ENCODE measurements around the gene PTPRR. TPM values are rescaled to one million over a fixed set of nuclear protein-coding genes. Genes with fewer than 3 reads are reported as not detected.

PTPRR gene
- total and polyA plus RNA-seq, 10 of the 15 experiments (the other 5 are each of a cell fraction or from before 2014, with no cell fraction given): 0.14 to 3.1 (median 0.42) TPM

DNA sequence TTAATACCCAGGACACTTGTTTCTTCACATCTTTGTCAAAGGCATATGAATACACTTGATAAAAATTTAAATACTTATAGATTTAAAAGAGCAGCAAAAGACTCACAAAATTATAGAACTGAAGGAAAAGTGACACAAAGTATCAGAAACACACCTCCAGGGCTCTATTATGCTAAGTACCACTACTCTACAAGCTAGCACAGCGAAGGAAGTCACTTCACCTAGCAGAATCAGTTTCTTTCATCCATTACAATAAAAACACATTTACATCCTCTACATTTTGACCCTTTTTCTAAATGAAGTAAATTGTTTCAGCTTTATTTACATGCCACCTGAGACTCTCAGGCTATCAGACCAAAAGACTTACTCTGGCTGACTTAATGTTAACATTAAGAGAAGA lies 256.7 kb downstream of the PTPRR start (continued):
- TF ChIP-seq, protein P1, sequence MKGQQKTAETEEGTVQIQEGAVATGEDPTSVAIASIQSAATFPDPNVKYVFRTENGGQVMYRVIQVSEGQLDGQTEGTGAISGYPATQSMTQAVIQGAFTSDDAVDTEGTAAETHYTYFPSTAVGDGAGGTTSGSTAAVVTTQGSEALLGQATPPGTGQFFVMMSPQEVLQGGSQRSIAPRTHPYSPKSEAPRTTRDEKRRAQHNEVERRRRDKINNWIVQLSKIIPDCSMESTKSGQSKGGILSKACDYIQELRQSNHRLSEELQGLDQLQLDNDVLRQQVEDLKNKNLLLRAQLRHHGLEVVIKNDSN (IDR thresholded peaks at IDR 0.05; ENCODE audit: borderline replicate concordance, extremely low read length, insufficient read depth, low read depth, low read length): no peak
- TF ChIP-seq NBN (IDR thresholded peaks at IDR 0.05): no peak
- TF ChIP-seq, protein P2, sequence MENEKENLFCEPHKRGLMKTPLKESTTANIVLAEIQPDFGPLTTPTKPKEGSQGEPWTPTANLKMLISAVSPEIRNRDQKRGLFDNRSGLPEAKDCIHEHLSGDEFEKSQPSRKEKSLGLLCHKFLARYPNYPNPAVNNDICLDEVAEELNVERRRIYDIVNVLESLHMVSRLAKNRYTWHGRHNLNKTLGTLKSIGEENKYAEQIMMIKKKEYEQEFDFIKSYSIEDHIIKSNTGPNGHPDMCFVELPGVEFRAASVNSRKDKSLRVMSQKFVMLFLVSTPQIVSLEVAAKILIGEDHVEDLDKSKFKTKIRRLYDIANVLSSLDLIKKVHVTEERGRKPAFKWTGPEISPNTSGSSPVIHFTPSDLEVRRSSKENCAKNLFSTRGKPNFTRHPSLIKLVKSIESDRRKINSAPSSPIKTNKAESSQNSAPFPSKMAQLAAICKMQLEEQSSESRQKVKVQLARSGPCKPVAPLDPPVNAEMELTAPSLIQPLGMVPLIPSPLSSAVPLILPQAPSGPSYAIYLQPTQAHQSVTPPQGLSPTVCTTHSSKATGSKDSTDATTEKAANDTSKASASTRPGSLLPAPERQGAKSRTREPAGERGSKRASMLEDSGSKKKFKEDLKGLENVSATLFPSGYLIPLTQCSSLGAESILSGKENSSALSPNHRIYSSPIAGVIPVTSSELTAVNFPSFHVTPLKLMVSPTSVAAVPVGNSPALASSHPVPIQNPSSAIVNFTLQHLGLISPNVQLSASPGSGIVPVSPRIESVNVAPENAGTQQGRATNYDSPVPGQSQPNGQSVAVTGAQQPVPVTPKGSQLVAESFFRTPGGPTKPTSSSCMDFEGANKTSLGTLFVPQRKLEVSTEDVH (IDR thresholded peaks at IDR 0.05; ENCODE audit: low read depth, partially characterized antibody): no peak
- TF ChIP-seq SMC3 (IDR thresholded peaks at IDR 0.05; ENCODE audit: borderline replicate concordance, low read length): no peak
- no peak for TF ChIP-seq ZNF384 (IDR thresholded peaks at IDR 0.05; ENCODE audit: borderline replicate concordance, low read depth, low read length)
- TF ChIP-seq, protein P3, sequence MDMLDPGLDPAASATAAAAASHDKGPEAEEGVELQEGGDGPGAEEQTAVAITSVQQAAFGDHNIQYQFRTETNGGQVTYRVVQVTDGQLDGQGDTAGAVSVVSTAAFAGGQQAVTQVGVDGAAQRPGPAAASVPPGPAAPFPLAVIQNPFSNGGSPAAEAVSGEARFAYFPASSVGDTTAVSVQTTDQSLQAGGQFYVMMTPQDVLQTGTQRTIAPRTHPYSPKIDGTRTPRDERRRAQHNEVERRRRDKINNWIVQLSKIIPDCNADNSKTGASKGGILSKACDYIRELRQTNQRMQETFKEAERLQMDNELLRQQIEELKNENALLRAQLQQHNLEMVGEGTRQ (IDR thresholded peaks at IDR 0.05; ENCODE audit: borderline replicate concordance, low read depth, low read length): no peak

DNA sequence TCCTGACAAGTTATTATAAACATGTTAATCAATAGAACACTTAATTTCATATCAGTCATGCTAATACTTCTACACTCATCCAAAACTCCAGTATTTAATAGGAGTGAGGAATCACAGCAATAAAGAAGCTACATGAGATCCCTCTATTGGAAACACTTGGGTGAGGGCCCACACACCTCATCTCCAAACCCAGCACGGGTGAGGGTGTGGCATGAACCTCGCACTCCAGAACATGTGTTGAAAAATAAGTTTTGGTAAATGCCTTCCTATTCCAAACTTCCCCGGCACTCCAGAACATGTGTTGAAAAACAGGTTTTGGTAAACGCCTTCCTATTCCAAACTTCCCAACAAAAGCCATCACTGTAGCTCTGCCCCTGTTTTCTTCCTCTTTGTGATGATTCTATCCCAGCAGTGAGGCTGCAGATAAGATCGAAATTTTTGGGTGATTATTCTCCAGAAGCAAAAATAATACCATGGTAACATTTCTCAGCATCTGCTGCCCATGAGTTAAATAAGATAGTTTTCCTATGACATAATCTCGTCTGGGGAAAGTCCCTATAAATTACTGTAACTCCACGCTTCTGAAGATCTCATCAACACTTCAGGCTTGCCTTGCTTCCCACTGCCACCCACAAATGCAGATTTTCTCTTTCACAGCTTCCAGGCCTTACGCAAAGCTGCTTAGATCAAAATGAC lies 258.9 kb downstream of the PTPRR start:
- intact Hi-C loops (cut with micrococcal nuclease; ENCODE audit: unreplicated experiment): no loop called here
- no peaks in the 10 kb centered on the region for H4K20me1 ChIP-seq (ENCODE audit: control insufficient read depth, insufficient read depth)
- FAIRE-seq: no peak
- no peak overlapping the region for H3K27ac ChIP-seq (ENCODE audit: control insufficient read depth, insufficient read depth)
- ChIA-PET RAD21 (ENCODE audit: unreplicated experiment) (no interaction called here), CTCF (interaction anchor here (0.6 kb wide), 1 partner anchor 371 kb away, joined by 3 read pairs; no protein-coding TSS in a partner anchor), POLR2A (no interaction called here), SMC1A (ENCODE audit: uncharacterized antibody, unreplicated experiment) (no interaction called here)
- TF ChIP-seq, protein P1 (IDR thresholded peaks at IDR 0.05; ENCODE audit: borderline replicate concordance, extremely low read length, insufficient read depth, low read depth, low read length): no peak
- peak; percentile 59 for TF ChIP-seq ATF7 (IDR thresholded peaks at IDR 0.05; ENCODE audit: low read depth)
- 7% methylated on average over 8 of the region's 8 CpGs for WGBS (ENCODE audit: insufficient coverage, insufficient replicate concordance, low lambda C conversion rate, missing lambda C conversion rate)
- H3K4me2 ChIP-seq (ENCODE audit: control insufficient read depth, insufficient read depth): no peak overlapping the region
- no peaks in the 10 kb centered on the region for H3K9me3 ChIP-seq (replicated peaks; ENCODE audit: control insufficient read depth, insufficient read depth, low read length)
- peak; percentile 55 for ATAC-seq
- H3K79me2 ChIP-seq (ENCODE audit: control insufficient read depth, insufficient read depth, low read length): no peaks in the 10 kb centered on the region
- no peaks in the 10 kb centered on the region for H3K27me3 ChIP-seq (replicated peaks in 1 of 2; ENCODE audit: control insufficient read depth in 2 of 2, insufficient read depth in 2 of 2, low read length in 1 of 2)
- H3K9ac ChIP-seq (ENCODE audit: control insufficient read depth, insufficient read depth, low read length): no peak overlapping the region
- no peak for DNase-seq (ENCODE audit: low read depth, low spot score)
- H3K36me3 ChIP-seq (ENCODE audit: control insufficient read depth in 2 of 2, insufficient read depth in 2 of 2, low read length in 1 of 2): no peaks in the 10 kb centered on the region
- in situ Hi-C loops (cut with MboI): no loop called here
- H2AFZ ChIP-seq (ENCODE audit: control insufficient read depth, low read depth, low read length): no peak overlapping the region
- H3K4me3 ChIP-seq: no peak overlapping the region
- no TSS peak for BruUV-seq (replicated peaks)
- H3K4me1 ChIP-seq (ENCODE audit: control insufficient read depth, insufficient read depth, low read length): no peaks in the 10 kb centered on the region
